SK-N-MC (cell line): ENCODE results near the gene HELZ2.

Source experiments
- EZH2 ChIP-seq: fragments of 200-600 bp; sonication (generic); IDR thresholded peaks from one replicate; pipeline ENCODE4 v1.6.1; 2017; ENCODE audit warnings: antibody characterized with exemption
- POLR2AphosphoS5 ChIP-seq: IDR thresholded peaks from 2 replicates; pipeline ENCODE4 v1.6.1; 2012; ENCODE audit warnings: mild to moderate bottlenecking, low read depth, low read length, borderline replicate concordance

- TF ChIP-seq POLR2AphosphoS5: no peak
- TF ChIP-seq EZH2: no peak
These were observed 43.8 kb upstream of the HELZ2 start for GRCh38 chr20:63617876-63618265.
